Left kidney (tissue), 2 donors: ENCODE results near the gene SCIMP. TPM values are rescaled to one million over a fixed set of nuclear protein-coding genes. Genes with fewer than 3 reads are reported as not detected.
"Not testable (repeated sequence)": the region's sequence is repeated elsewhere in the genome, so short reads cannot be mapped to it uniquely, and the experiment has no call there.

Experiments
- DNase-seq: peaks from one replicate; pipeline ENCODE4 v3.0.0-alpha.2; 2013
- polyA plus RNA-seq: library from polyadenylated mRNA; unstranded; fragments of 120-200 nt; gene quantifications from one replicate; pipeline ENCODE4 v1.2.1, GENCODE V29; 2013; ENCODE audit not compliant: insufficient read length

The SCIMP gene
- polyA plus RNA-seq, 1 donor: 2.0 TPM

- DNase-seq: no peak
Measured at GRCh38 chr17:5238333-5238732, 3.7 kb upstream of the SCIMP start.

- peak; percentile 26 for DNase-seq
Measured at GRCh38 chr17:5237541-5238016, 2.9 kb upstream of the SCIMP start.

- DNase-seq: no peak
Measured at GRCh38 chr17:5236938-5237540, 2.4 kb upstream of the SCIMP start.

GRCh38 chr17:5233492-5233891 lies 1.2 kb downstream of the SCIMP start:
- not testable (repeated sequence) for DNase-seq

GRCh38 chr17:5226940-5227878 lies 7.5 kb downstream of the SCIMP start:
- no peak for DNase-seq

GRCh38 chr17:5225668-5226457 lies 8.8 kb downstream of the SCIMP start:
- DNase-seq: no peak

- not testable (repeated sequence) for DNase-seq
Measured at GRCh38 chr17:5221912-5222311, 12.7 kb downstream of the SCIMP start.

GRCh38 chr17:5220074-5220473 lies 14.6 kb downstream of the SCIMP start:
- DNase-seq: no peak

- DNase-seq: no peak
Measured at GRCh38 chr17:5219536-5219935, 15.1 kb downstream of the SCIMP start.

- DNase-seq: not testable (repeated sequence)
Measured at GRCh38 chr17:5217562-5217961, 17.1 kb downstream of the SCIMP start.

- no peak for DNase-seq
Measured at GRCh38 chr17:5211458-5211857, 23.2 kb downstream of the SCIMP start.

- DNase-seq: no peak
Measured at GRCh38 chr17:5210614-5211252, 23.9 kb downstream of the SCIMP start.

GRCh38 chr17:5210091-5210490 lies 24.6 kb downstream of the SCIMP start:
- no peak for DNase-seq

GRCh38 chr17:5209396-5209795 lies 25.3 kb downstream of the SCIMP start:
- no peak for DNase-seq

GRCh38 chr17:5203908-5204294 lies 30.8 kb downstream of the SCIMP start:
- DNase-seq: no peak

- DNase-seq: no peak
Measured at GRCh38 chr17:5203178-5203907, 31.3 kb downstream of the SCIMP start.

- no peak for DNase-seq
Measured at GRCh38 chr17:5201011-5201410, 33.6 kb downstream of the SCIMP start.

GRCh38 chr17:5200360-5200759 lies 34.3 kb downstream of the SCIMP start:
- DNase-seq: no peak

- no peak for DNase-seq
Measured at GRCh38 chr17:5198472-5198871, 36.2 kb downstream of the SCIMP start.

GRCh38 chr17:5194346-5194745 lies 40.3 kb downstream of the SCIMP start:
- DNase-seq: no peak
